AG04449 (cell line): ENCODE measurements around the gene KCNMA1.

Experiments used
- CTCF ChIA-PET: fragments of 350-600 bp; formaldehyde crosslinking; extraction: SDS; loops from one replicate; lab custom pipeline; 2021; ENCODE audit warnings: antibody characterized with exemption; lab: Yijun Ruan, JAX
- POLR2A ChIA-PET: fragments of 400-600, 350-600 bp; formaldehyde crosslinking; extraction: SDS; loops from one replicate; lab custom pipeline; 2020; ENCODE audit warnings: antibody characterized with exemption, inconsistent platforms; lab: Yijun Ruan, JAX
- DNase-seq: peaks from one replicate; pipeline ENCODE4 v3.0.0-alpha.2; 2010; ENCODE audit warnings: low read depth, low spot score
- H3K4me3 ChIP-seq: 2 replicates; pipeline ENCODE4 v1.5.1; 2011; ENCODE audit warnings: low read depth, mild to moderate bottlenecking, control low read depth, low read length
- CTCF ChIP-seq: IDR thresholded peaks from one replicate; pipeline ENCODE4 v1.5.1; 2011; ENCODE audit warnings: mild to moderate bottlenecking, moderate library complexity, low read length, control low read depth, inconsistent platforms; ENCODE audit not compliant: insufficient read depth; ENCODE audit errors: missing control alignments

KCNMA1 gene

DNA sequence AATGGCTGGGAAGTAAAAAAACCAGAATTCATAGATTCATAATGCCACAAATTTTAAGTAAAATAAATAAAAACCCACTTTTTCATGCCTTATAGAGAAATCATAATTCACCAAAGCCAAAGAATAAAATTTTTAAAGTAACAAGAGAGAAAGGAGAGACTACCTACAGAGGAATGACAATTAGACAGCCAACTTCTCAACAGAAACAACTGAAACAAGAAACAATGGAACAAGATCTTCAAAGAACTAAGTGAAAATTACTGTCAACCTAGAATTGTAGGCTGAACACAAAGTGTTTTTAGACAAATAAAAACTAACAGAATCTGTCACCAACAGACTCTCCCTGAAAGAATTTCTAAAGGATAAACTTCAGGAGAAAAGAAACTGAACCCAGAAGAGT is 15.6 kb upstream of the KCNMA1 start:
- no peak overlapping the region for H3K4me3 ChIP-seq
- no peak for TF ChIP-seq CTCF
- POLR2A ChIA-PET, result no interaction called here
- CTCF ChIA-PET, result interaction anchor here (2.4 kb wide), 1 partner anchor 59 kb away, joined by 10 read pairs; no protein-coding TSS in a partner anchor
- DNase-seq, result no peak

DNA sequence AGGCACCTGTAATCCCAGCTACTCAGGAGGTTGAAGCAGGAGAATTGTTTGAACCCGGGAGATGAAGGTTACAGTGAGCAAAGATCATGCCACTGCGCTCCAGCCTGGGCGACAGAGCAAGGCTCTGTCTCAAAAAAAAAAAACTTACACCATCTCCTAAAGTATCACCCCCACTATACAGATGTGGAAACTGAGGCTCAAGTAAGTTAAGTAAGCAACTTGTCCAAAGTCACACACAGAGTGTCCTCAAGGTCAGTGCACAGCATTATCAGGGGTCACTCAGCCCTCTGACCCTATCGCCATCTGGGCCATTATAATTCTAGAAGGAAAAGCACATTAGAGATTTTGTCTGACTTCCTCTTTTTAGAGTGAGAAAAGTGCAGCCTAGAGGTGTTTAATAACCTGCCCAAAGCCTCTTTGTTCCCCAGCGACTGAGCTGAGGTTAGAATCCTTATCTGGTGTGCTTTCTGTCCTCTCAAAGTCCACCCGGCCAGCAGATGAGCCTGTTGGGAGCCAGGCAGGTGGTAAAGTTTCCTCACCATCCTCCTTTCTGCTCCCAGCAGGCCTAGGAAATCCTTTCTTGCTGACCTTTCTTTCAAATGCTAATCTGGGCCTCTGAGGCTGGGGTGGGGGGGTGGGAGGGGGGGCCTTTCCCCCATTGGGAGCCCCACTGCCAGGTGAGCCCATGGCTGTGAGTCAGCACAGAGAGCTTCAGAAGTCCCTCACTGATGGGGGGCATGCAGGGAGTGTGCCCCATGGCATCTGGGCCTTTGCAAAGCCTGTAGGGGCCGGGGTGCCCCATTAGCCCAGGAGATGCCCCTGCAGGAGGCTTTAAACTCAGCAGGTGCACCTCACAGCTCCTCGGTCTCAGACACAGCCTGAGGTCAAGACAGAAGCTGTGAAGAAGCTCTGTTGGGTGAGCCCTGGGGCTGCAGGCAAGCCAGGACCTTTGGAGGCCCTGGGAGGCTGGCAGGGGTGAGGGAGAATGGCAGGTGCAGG is 12.0 kb upstream of the KCNMA1 start:
- ChIA-PET CTCF (interaction anchor here (1.3 to 20.9 kb wide), 5 partner anchors 7 to 482 kb away, joined by 4 to 556 read pairs (median 8); no protein-coding TSS in a partner anchor), POLR2A (no interaction called here)
- H3K4me3 ChIP-seq, result no peak overlapping the region
- no peak for DNase-seq
- TF ChIP-seq CTCF, result no peak

DNA sequence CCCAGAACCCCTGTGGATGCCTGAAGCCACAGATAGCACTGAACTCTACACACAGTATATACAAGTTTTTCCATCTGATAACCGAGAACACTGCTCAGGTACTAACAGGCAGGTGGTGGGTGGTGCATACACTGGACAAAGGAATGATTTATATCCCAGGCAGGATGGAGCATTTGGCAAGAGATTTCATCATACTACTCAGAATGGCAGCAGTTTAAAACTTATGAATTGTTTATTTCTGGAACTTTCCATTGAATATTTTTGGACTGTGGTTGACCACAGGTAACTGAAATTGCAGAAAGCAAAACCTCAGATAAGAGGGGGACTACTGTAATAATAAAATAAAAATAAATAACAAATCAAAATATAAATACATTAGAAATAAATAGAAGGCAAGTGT is 10.9 kb upstream of the KCNMA1 start:
- H3K4me3 ChIP-seq, result no peak overlapping the region
- CTCF ChIA-PET, result interaction anchor here (20.9 kb wide), 1 partner anchor 481 kb away, joined by 556 read pairs; no protein-coding TSS in a partner anchor

DNA sequence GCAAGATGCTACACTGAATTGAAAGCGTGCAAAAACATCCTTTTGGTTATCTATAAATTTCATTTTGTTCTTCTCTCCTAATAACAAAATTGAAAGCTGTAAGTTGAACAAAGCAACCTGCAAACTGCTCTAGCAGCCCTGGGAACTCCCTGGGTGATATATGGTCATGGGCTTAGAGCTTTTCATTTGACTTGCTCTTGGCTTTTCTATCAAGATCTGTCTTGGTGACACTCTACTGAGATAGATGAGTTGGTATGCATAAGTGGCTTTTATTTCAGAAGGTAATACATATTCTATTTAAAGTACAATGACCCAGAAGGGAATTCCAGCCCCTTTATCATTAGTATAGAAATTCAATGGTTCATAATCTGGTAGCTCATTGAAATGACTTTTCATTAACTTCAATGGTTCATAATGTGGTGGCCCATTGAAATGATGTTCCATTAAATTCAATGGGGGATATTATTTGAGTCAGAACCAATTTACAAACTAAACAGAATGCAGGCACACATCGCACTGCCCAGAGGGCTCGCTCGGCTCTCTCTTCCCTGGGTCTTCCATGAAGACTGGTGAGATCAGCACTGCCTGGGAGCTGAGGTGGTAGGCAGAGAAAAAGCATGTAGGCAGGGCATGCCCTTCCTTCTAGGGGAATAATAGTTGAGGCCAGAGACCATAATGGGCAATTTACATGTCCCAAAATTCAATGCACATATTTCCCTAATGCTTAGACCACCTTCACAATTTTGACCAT is 10.1 kb upstream of the KCNMA1 start:
- ChIA-PET CTCF (interaction anchor here (0.8 to 20.9 kb wide), 6 partner anchors 43 to 480 kb away, joined by 3 to 556 read pairs (median 4); no protein-coding TSS in a partner anchor), POLR2A (no interaction called here)
- TF ChIP-seq CTCF, result no peak

More for the DNA sequence above, 10.9 kb upstream of the KCNMA1 start:
- TF ChIP-seq CTCF, result no peak
- no peak for DNase-seq
- POLR2A ChIA-PET, result no interaction called here

DNA sequence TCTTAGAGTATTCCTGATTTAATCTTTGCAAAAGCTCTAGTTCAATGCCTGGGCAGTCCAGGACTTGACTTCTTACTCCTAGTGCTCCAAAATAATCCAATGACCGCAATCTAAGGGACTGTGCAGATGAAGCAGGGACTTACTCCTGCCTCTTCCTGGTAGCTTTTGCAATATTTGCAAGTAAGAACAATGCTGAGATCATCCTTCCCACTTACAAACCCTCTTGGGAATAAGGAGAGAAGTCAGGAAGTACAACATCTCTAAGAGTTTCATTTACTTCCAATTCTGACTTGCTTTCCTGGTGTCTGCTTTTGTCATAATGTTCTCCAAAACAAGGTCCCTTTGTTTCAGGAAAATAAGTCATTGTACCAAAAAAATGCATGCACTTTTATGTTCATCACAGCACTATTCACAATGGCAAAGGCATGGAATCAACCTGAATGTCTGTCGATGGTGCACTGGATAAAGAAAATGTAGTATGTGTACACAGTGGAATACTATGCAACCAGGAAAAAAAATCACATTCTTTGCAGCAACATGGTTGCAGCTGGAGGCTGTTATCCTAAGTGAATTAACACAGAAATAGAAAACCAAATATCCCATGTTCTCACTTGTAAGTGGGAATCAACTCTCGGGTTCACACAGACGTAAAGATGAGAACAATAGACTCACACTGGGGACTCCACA is 7.1 kb upstream of the KCNMA1 start:
- ChIA-PET CTCF (interaction anchor here (0.6 to 20.9 kb wide), 48 partner anchors 10 to 513 kb away, joined by 3 to 556 read pairs (median 4); no protein-coding TSS in a partner anchor), POLR2A (no interaction called here)
- DNase-seq, result no peak

More for the DNA sequence above, 10.1 kb upstream of the KCNMA1 start:
- H3K4me3 ChIP-seq, result no peak overlapping the region
- DNase-seq, result no peak

More for the DNA sequence above, 7.1 kb upstream of the KCNMA1 start:
- no peak overlapping the region for H3K4me3 ChIP-seq
- TF ChIP-seq CTCF, result no peak
